ENCODE results near the gene SFRP2.

SFRP2 gene

DNA sequence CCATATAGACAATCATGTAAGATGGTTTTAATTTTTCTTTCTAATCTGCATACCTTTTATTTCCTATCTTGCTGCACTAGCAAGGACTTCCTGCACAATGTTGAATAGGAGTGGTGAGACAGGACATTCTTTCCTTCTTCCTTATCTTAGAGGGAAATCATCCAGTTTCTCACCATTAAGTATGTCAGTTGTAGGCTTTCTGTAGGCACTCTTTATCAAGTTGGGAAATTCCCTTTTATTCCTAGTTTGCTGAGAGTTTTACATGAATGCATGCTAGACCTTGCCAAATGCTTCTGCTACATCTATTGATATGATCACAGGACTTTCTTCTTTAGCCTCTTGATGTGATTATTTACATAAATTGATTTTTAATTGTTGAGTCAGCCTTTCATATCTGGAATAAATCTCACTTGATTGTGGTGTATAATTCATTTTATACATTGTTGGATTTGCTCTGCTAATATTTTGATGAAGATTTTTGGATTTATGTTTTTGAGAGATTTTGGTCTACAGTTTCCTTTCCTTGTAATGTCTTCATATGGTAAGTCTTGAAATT is 52.9 kb downstream of the SFRP2 start (continued):
- no peak for TF ChIP-seq ZNF2 (tag by site-specific recombination; IDR thresholded peaks at IDR 0.05)
- no peak for TF ChIP-seq ZNF544 (tag by site-specific recombination; IDR thresholded peaks at IDR 0.05)
- no peak for TF ChIP-seq ZIC2 (tag by site-specific recombination; IDR thresholded peaks at IDR 0.05)

GRCh38 chr4:153733751-153734448 is 55.0 kb downstream of the SFRP2 start:
- ChIA-PET POLR2A (no interaction called here), CTCF (interaction anchor here (0.6 to 1.5 kb wide), 3 partner anchors 15 to 194 kb away, joined by 3 to 4 read pairs (median 3); no protein-coding TSS in a partner anchor)
- Histone ChIP-seq H3K27ac (ENCODE audit: extremely low read depth, low read depth, low read length) (no peak overlapping the region), H3K4me1 (ENCODE audit: control insufficient read depth, insufficient read depth, low read length) (no peaks in the 10 kb centered on the region), H3K36me3 (ENCODE audit: control insufficient read depth in 2 of 2, insufficient read depth in 1 of 2, low read length in 2 of 2) (no peaks in the 10 kb centered on the region), H3K9me3 (ENCODE audit: control insufficient read depth, insufficient read depth, low read depth, low read length) (no peaks in the 10 kb centered on the region), H3K4me3 (ENCODE audit: low read depth, low read length) (no peak overlapping the region)
- TF ChIP-seq ZNF76 (tag by site-specific recombination; IDR thresholded peaks at IDR 0.05; ENCODE audit: borderline replicate concordance, low read depth): no peak
- TF ChIP-seq GLI4 (tag by site-specific recombination; IDR thresholded peaks at IDR 0.05): no peak
- TF ChIP-seq ZNF311 (tag by site-specific recombination; IDR thresholded peaks at IDR 0.05; ENCODE audit: borderline replicate concordance): no peak
- TF ChIP-seq HOXC10 (CRISPR knock-in tag; IDR thresholded peaks at IDR 0.05): no peak
- no peak for TF ChIP-seq KLF9 (tag by site-specific recombination; IDR thresholded peaks at IDR 0.05; ENCODE audit: low read depth)
- TF ChIP-seq, protein P1, sequence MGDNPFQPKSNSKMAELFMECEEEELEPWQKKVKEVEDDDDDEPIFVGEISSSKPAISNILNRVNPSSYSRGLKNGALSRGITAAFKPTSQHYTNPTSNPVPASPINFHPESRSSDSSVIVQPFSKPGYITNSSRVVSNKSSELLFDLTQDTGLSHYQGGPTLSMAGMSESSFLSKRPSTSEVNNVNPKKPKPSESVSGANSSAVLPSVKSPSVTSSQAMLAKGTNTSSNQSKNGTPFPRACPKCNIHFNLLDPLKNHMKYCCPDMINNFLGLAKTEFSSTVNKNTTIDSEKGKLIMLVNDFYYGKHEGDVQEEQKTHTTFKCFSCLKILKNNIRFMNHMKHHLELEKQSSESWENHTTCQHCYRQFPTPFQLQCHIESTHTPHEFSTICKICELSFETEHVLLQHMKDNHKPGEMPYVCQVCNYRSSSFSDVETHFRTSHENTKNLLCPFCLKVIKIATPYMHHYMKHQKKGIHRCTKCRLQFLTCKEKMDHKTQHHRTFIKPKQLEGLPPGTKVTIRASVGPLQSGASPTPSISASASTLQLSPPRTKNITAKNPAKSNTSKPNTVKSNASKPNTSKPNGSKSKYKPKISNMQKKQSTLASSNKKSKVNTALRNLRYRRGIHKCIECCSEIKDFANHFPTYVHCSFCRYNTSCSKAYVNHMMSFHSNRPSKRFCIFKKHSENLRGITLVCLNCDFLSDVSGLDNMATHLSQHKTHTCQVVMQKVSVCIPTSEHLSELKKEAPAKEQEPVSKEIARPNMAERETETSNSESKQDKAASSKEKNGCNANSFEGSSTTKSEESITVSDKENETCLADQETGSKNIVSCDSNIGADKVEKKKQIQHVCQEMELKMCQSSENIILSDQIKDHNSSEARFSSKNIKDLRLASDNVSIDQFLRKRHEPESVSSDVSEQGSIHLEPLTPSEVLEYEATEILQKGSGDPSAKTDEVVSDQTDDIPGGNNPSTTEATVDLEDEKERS (tag by site-specific recombination; IDR thresholded peaks at IDR 0.05): no peak
- TF ChIP-seq ZNF510 (tag by site-specific recombination; IDR thresholded peaks at IDR 0.05; ENCODE audit: insufficient replicate concordance): no peak
- TF ChIP-seq PRDM2 (tag by site-specific recombination; IDR thresholded peaks at IDR 0.05; ENCODE audit: borderline replicate concordance): no peak
- no peak for TF ChIP-seq SALL2 (tag by site-specific recombination; IDR thresholded peaks at IDR 0.05; ENCODE audit: borderline replicate concordance)
- no peak for TF ChIP-seq ZNF239 (tag by site-specific recombination; IDR thresholded peaks at IDR 0.05)
- TF ChIP-seq ZNF830 (tag by site-specific recombination; IDR thresholded peaks at IDR 0.05; ENCODE audit: low read depth): no peak
- TF ChIP-seq ZNF112 (tag by site-specific recombination; IDR thresholded peaks at IDR 0.05): no peak
- TF ChIP-seq ZNF2 (tag by site-specific recombination; IDR thresholded peaks at IDR 0.05): no peak
- TF ChIP-seq, protein P2, sequence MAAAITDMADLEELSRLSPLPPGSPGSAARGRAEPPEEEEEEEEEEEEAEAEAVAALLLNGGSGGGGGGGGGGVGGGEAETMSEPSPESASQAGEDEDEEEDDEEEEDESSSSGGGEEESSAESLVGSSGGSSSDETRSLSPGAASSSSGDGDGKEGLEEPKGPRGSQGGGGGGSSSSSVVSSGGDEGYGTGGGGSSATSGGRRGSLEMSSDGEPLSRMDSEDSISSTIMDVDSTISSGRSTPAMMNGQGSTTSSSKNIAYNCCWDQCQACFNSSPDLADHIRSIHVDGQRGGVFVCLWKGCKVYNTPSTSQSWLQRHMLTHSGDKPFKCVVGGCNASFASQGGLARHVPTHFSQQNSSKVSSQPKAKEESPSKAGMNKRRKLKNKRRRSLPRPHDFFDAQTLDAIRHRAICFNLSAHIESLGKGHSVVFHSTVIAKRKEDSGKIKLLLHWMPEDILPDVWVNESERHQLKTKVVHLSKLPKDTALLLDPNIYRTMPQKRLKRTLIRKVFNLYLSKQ (tag by site-specific recombination; IDR thresholded peaks at IDR 0.05; ENCODE audit: borderline replicate concordance): no peak
